Transverse colon (tissue), 4 donors: ENCODE results near the gene ZNF296.

Experiments used
- POLR2A ChIP-seq: fragments of 450-650 bp; IDR thresholded peaks from one replicate; pipeline ENCODE4 v1.6.1; 2016; ENCODE audit warnings: antibody characterized with exemption, mild to moderate bottlenecking, moderate library complexity
- POLR2AphosphoS5 ChIP-seq, 3 donors: sonication (generic); formaldehyde crosslinking; IDR thresholded peaks; one replicate each; pipeline ENCODE4 v1.6.1; 2016; ENCODE audit warnings: antibody characterized with exemption in 3 of 3
- TF ChIP-seq, protein P1 (sequence below), 5 experiments: fragments of 200-600 bp in 3 of 5; fragments of 450-650 bp in 2 of 5; sonication (generic) in 3 of 5; IDR thresholded peaks; 1 replicate in 2 of 5; 2 replicates in 3 of 5; pipeline ENCODE4 v1.5.1; 2016 to 2017; ENCODE audit warnings: antibody characterized with exemption in 5 of 5, inconsistent platforms in 3 of 5, mild to moderate bottlenecking in 2 of 5, moderate library complexity in 1 of 5

DNA sequence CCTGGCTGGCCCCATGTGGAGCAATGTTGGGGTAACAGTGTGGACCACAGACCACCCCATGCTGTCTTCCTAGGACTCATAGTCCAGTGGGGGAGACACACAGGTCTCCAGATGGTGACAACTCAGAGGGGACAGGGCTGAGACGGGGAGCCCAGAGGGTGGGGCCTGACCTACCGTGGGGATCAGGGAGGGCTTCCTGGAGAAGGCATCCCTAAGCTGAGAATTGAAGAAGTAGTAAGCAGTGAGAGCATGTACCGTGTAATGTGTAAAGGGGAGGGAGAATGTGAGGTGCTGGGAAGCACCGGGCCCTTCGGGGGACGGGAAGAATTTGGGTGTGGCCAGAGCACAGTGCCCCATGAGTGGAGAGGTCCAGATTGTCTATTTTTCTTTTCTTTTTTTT lies 47.7 kb upstream of the ZNF296 start:
- TF ChIP-seq POLR2A (no peak), POLR2AphosphoS5 (IDR thresholded peaks at IDR 0.05) (no peak)
- TF ChIP-seq, protein P1, sequence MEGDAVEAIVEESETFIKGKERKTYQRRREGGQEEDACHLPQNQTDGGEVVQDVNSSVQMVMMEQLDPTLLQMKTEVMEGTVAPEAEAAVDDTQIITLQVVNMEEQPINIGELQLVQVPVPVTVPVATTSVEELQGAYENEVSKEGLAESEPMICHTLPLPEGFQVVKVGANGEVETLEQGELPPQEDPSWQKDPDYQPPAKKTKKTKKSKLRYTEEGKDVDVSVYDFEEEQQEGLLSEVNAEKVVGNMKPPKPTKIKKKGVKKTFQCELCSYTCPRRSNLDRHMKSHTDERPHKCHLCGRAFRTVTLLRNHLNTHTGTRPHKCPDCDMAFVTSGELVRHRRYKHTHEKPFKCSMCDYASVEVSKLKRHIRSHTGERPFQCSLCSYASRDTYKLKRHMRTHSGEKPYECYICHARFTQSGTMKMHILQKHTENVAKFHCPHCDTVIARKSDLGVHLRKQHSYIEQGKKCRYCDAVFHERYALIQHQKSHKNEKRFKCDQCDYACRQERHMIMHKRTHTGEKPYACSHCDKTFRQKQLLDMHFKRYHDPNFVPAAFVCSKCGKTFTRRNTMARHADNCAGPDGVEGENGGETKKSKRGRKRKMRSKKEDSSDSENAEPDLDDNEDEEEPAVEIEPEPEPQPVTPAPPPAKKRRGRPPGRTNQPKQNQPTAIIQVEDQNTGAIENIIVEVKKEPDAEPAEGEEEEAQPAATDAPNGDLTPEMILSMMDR (IDR thresholded peaks at IDR 0.05), result no peak
